ENCODE results near the gene YWHAQ.

DNA sequence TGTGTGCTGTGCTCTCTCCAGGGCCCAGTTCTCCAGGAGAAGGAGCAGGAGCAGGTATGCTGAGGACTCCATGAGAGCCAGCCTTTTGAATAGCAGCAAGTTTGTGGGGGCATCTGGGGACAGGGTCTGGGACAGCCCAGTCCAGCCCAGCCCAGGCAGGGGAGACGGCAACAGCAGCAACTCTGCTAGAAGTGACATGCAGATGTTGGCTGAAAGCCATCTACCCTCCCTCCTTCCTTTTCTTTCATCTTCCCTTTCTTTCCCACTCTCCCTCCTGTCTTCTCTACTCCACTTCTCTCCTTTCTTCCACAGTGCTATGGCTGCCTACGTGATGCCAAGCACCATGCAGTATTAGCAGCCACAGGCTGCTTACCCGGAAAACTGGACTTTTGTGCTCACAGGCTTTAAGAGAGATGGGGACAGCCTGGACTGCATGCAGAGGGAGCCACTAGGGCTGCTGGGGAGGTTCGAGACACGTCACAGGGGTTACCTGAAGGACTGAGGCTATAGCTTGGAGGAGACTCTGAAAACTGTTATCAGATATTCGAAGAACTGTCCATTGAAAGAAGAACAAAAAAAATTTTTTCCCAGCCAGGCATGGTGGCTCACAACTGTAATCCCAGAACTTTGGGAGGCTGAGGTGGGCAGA, 23.8 kb upstream of the YWHAQ start:
- no peak for TF ChIP-seq EZH2phosphoT487 (IDR thresholded peaks at IDR 0.05; ENCODE audit: borderline replicate concordance, low read depth)
- TF ChIP-seq, protein P1, sequence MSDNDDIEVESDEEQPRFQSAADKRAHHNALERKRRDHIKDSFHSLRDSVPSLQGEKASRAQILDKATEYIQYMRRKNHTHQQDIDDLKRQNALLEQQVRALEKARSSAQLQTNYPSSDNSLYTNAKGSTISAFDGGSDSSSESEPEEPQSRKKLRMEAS (IDR thresholded peaks at IDR 0.05; ENCODE audit: low read depth) = no peak
- TF ChIP-seq, protein P2, sequence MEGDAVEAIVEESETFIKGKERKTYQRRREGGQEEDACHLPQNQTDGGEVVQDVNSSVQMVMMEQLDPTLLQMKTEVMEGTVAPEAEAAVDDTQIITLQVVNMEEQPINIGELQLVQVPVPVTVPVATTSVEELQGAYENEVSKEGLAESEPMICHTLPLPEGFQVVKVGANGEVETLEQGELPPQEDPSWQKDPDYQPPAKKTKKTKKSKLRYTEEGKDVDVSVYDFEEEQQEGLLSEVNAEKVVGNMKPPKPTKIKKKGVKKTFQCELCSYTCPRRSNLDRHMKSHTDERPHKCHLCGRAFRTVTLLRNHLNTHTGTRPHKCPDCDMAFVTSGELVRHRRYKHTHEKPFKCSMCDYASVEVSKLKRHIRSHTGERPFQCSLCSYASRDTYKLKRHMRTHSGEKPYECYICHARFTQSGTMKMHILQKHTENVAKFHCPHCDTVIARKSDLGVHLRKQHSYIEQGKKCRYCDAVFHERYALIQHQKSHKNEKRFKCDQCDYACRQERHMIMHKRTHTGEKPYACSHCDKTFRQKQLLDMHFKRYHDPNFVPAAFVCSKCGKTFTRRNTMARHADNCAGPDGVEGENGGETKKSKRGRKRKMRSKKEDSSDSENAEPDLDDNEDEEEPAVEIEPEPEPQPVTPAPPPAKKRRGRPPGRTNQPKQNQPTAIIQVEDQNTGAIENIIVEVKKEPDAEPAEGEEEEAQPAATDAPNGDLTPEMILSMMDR (IDR thresholded peaks at IDR 0.05) = no peak
- TF ChIP-seq RAD21 (IDR thresholded peaks at IDR 0.05; ENCODE audit: low read length) = no peak
- TF ChIP-seq NRF1 (IDR thresholded peaks at IDR 0.05; ENCODE audit: low read depth, low read length) = no peak
- TF ChIP-seq, protein P3, sequence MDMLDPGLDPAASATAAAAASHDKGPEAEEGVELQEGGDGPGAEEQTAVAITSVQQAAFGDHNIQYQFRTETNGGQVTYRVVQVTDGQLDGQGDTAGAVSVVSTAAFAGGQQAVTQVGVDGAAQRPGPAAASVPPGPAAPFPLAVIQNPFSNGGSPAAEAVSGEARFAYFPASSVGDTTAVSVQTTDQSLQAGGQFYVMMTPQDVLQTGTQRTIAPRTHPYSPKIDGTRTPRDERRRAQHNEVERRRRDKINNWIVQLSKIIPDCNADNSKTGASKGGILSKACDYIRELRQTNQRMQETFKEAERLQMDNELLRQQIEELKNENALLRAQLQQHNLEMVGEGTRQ (IDR thresholded peaks at IDR 0.05; ENCODE audit: borderline replicate concordance, low read depth, low read length) = no peak

Measured in SK-N-SH (cell line).